MM.1S (cell line): ENCODE results near the gene NUCKS1.

Source experiments
- CTCF ChIP-seq: fragments of 300-600 bp; sonication (generic); IDR thresholded peaks from 2 replicates; pipeline ENCODE4 v1.5.1; 2016; ENCODE audit warnings: antibody characterized with exemption, low read length, mixed read lengths
- EZH2phosphoT487 ChIP-seq: fragments of 300-600 bp; sonication (generic); IDR thresholded peaks from 2 replicates; pipeline ENCODE4 v1.6.1; 2018; ENCODE audit warnings: antibody characterized with exemption, low read length

- no peak for TF ChIP-seq CTCF
- TF ChIP-seq EZH2phosphoT487 = no peak
Measured at GRCh38 chr1:205714190-205714905, 35.6 kb downstream of the NUCKS1 start.
